Body of pancreas (tissue), 4 donors: Measurements from ENCODE around the gene SECTM1. TPM values are rescaled to one million over a fixed set of nuclear protein-coding genes. Genes with fewer than 3 reads are reported as not detected.

Experiments used
- ATAC-seq: fragments of 150-250 bp; one replicate; pipeline ENCODE4 v1.9.1; 2016
- DNase-seq, 4 donors: peaks; one replicate each; pipeline ENCODE4 v3.0.0-alpha.2; 2019
- H3K27ac ChIP-seq, 4 donors: fragments of 200-600 bp; sonication (generic); 1 replicate in 3 of 4; 2 replicates in 1 of 4; pipeline versions ENCODE4 v1.5.1 to v1.6.1; 2016 to 2019; ENCODE audit warnings: mild to moderate bottlenecking in 1 of 4, mixed read lengths in 1 of 4, moderate library complexity in 1 of 4
- H3K27me3 ChIP-seq, 2 donors: fragments of 200-600 bp; sonication (generic); one replicate each; pipeline ENCODE4 v1.6.0; 2016; ENCODE audit warnings: mild to moderate bottlenecking in 1 of 2
- H3K36me3 ChIP-seq, 2 donors: fragments of 200-600 bp; sonication (generic); replicated peaks in 1 of 2; 2 replicates each; pipeline ENCODE4 v1.5.1; 2016; ENCODE audit warnings: low read depth in 2 of 2; ENCODE audit not compliant: insufficient read depth in 1 of 2
- H3K4me1 ChIP-seq: fragments of 200-600 bp; sonication (generic); one replicate; pipeline ENCODE4 v1.6.0; 2016
- H3K4me3 ChIP-seq, 2 donors: fragments of 200-600 bp; sonication (generic); 1 replicate in 1 of 2; 2 replicates in 1 of 2; pipeline ENCODE4 v1.5.1; 2016 to 2019
- H3K9me3 ChIP-seq, 3 donors: fragments of 200-600 bp; sonication (generic); 1 replicate in 2 of 3; 2 replicates in 1 of 3; pipeline ENCODE4 v1.5.1; 2016
- CTCF ChIP-seq, 7 experiments: fragments of 450-650 bp in 4 of 7; fragments of 200-600 bp in 3 of 7; sonication (generic) in 3 of 7; IDR thresholded peaks; one replicate each; pipeline ENCODE4 v1.5.1; 2016 to 2019; ENCODE audit warnings: antibody characterized with exemption in 7 of 7
- POLR2A ChIP-seq, 3 donors: fragments of 450-650 bp; IDR thresholded peaks; one replicate each; pipeline ENCODE4 v1.6.1; 2016; ENCODE audit warnings: antibody characterized with exemption in 3 of 3, mild to moderate bottlenecking in 2 of 3
- whole genome bisulfite sequencing, 2 donors: methylation state at CpG; one replicate each; pipeline ENCODE4 v1.1.5; 2017; 5-methylcytosine and 5-hydroxymethylcytosine counted together
- intact Hi-C: fragments of 100-400 bp; cut with DNase I; formaldehyde crosslinking; loops from one replicate; pipeline ENCODE4 v1.15.1; 2023
- total RNA-seq, 2 donors: library from RNA; depleted of rRNA; stranded (reverse); fragments of >200 nt; gene quantifications; one replicate each; pipeline ENCODE4 v1.1.0, GENCODE V29; 2016

Gene SECTM1
- total RNA-seq, 2 donors from 2014 or later, result 5.4 to 6.3 TPM

DNA sequence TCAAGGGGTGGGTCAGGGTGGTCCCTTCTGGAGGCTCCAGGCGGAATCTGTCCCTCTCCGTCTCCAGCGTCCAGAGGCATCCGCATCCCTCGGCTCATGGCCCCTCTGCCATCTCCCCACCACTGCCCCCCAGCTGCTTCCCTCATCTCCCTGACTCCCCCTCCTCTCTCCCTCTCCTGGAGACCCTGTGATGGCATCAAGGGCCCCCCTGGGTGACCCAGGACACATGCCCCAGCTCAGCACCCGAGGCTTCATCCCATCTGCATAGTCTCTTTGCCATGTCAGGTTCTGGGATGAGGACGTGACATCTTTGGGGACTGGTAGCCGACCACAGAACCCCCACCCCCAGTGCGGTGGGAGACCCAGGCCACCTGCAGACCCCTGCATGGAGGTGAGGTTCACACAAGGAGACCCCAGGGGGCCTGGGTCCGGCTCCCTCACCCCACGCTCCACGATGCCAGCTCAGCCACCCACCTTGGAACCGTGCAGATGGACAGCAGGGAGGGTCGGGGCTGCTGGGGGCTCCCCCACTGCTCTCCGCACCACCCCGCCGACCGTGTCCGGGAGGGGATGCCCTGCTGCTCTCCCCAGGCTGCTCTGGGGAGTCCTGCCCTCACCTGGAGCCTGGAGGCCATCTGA is 3.8 kb downstream of the SECTM1 start:
- ATAC-seq (no peak), DNase-seq (no peak)
- Histone ChIP-seq H3K27ac (no peak overlapping the region), H3K4me1 (peaks cover 46% of the 10 kb centered on the region), H3K9me3 (no peaks in the 10 kb centered on the region), H3K27me3 (no peaks in the 10 kb centered on the region), H3K4me3 (no peak overlapping the region), H3K36me3 (no peaks in the 10 kb centered on the region)
- intact Hi-C loops, result no loop called here
- TF ChIP-seq CTCF (IDR thresholded peaks at IDR 0.05) (no peak), POLR2A (IDR thresholded peaks at IDR 0.05) (no peak)
- WGBS, 2 donors, result 81 to 97% methylated on average over 6 to 19 of the region's 19 CpGs

GRCh38 chr17:82328994-82329507 is 4.5 kb downstream of the SECTM1 start:
- H3K27me3 ChIP-seq, result no peaks in the 10 kb centered on the region
- no peak for DNase-seq
- intact Hi-C loops, result no loop called here
- H3K9me3 ChIP-seq, result no peaks in the 10 kb centered on the region
- ATAC-seq, result no peak
- H3K27ac ChIP-seq, result no peak overlapping the region
- no peak for TF ChIP-seq POLR2A (IDR thresholded peaks at IDR 0.05)
- no peak for TF ChIP-seq CTCF (IDR thresholded peaks at IDR 0.05)
- no peaks in the 10 kb centered on the region for H3K36me3 ChIP-seq
- 82% methylated on average over 14 of the region's 15 CpGs; no CpG with 5 or more reads in 1 of the 2 donors for WGBS, 2 donors
- H3K4me3 ChIP-seq, result no peak overlapping the region
- peaks cover 38% of the 10 kb centered on the region for H3K4me1 ChIP-seq

DNA sequence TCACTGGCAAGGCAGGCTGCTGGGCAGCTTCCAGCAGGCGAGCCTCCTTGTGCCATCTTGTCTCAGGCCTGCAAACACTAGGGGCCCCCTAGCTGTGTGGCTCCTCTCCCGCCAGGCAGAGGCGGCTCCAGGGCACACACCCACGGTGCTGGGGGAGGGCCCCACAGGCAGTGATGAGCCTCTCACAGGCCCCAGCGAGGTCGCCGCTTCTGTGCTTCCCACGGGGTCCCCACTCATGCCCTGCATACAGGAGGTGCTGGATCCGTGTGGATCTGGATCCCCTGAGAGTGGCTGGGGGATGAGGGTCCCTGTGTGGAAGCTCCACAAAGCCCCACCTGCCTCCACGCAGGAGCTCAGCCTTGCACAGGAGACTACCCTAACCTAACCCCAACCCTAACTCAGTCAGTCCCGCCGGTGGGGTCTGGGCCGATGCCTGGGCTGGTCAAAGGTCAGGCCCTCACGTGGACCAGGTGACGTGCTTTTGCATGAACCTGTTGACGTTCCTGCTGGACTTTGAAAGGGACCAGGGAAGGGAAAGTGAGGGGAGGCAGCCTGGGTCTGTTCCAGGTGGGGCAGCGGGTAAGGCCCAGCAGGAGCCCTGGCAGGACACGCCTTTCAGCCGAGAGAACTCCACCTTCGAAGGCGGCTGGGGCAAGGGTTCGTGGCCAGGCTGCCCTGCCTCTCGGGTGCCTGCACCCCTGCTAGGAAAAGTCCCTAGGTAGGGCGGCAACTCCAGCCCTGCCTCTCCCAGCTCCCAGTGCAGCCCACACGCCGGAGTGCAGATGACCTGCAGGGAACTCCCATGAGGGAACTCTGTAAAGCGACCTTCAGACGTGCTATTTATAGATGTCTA is 5.2 kb downstream of the SECTM1 start:
- Histone ChIP-seq H3K4me1 (peaks cover 32% of the 10 kb centered on the region), H3K9me3 (no peaks in the 10 kb centered on the region), H3K27ac (no peak overlapping the region), H3K27me3 (no peaks in the 10 kb centered on the region), H3K36me3 (no peaks in the 10 kb centered on the region), H3K4me3 (no peak overlapping the region)
- ATAC-seq (no peak), DNase-seq (peak in 1 of 4 donors; percentile 21)
- intact Hi-C loops, result no loop called here
- TF ChIP-seq POLR2A (IDR thresholded peaks at IDR 0.05), result no peak
- no peak for TF ChIP-seq CTCF (IDR thresholded peaks at IDR 0.05)
- WGBS, 2 donors, result 46 to 76% methylated on average over 8 to 28 of the region's 28 CpGs

- Histone ChIP-seq H3K9me3 (no peaks in the 10 kb centered on the region), H3K27ac (no peak overlapping the region), H3K4me1 (peaks cover 26% of the 10 kb centered on the region), H3K36me3 (no peaks in the 10 kb centered on the region), H3K27me3 (no peaks in the 10 kb centered on the region), H3K4me3 (no peak overlapping the region)
- TF ChIP-seq CTCF (IDR thresholded peaks at IDR 0.05), result no peak
- no peak for TF ChIP-seq POLR2A (IDR thresholded peaks at IDR 0.05)
- intact Hi-C loops, result no loop called here
- no peak for DNase-seq
- 83 to 87% methylated on average over 14 to 16 of the region's 16 CpGs for WGBS, 2 donors
- no peak for ATAC-seq
Measured at GRCh38 chr17:82327757-82328140, 5.8 kb downstream of the SECTM1 start.
